ENCODE data around the gene GATAD2A.
A peak's percentile ranks its signal among the peaks of the same experiment; 100 is the strongest.
"Not testable (repeated sequence)": the region's sequence is repeated elsewhere in the genome, so short reads cannot be mapped to it uniquely, and the experiment has no call there.

The GATAD2A gene

DNA sequence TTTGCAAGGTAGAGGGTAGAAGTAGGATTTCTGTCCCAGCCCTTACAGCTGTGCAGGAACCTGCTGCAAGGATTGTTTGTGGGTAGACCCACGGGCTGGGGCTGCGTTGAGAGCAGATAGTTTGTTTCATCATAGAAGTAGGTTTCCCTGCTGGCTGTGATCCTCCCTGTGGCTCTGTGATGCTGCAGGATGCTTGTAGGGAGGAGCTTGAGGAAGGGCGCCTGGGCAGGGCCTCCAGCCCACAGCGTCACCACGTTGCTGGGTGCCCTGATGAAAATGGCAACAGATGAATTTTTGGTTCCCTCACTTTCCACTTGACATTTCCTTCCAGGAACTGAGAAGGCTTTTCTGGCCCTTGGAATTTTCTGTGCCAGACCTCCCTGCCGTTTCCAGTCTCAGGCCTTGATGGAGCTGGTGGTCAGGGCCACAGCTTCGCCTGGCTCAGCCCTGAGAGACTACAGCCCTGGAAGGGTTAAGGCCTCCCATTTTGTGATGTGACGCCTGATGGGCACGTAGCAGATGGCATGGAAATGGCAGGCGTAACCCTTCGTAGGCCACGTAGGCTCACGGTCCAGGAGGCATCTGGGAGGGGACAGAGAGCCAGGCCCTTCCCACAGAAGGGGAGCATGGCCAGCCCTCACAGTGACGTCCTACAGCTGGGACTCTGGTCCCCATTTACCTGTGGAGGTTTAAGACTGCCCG lies 42.2 kb downstream of the GATAD2A start:
- DNase-seq = no peak

DNA sequence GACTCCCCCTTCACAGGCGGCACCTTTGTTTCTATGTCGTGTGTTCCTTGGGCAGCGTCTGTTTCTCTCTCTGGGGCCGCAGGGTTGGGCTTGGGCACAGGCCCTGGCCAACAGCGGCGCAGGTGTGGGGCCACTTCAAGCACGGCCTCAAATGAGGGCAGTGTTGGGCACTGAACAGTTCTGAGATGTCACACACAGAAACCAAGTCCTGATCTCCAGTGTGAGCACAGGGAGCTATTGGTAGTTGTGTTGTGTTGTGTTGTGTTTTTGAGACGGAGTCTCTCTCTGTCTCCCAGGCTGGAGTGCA lies 42.7 kb downstream of the GATAD2A start:
- no peak for DNase-seq

DNA sequence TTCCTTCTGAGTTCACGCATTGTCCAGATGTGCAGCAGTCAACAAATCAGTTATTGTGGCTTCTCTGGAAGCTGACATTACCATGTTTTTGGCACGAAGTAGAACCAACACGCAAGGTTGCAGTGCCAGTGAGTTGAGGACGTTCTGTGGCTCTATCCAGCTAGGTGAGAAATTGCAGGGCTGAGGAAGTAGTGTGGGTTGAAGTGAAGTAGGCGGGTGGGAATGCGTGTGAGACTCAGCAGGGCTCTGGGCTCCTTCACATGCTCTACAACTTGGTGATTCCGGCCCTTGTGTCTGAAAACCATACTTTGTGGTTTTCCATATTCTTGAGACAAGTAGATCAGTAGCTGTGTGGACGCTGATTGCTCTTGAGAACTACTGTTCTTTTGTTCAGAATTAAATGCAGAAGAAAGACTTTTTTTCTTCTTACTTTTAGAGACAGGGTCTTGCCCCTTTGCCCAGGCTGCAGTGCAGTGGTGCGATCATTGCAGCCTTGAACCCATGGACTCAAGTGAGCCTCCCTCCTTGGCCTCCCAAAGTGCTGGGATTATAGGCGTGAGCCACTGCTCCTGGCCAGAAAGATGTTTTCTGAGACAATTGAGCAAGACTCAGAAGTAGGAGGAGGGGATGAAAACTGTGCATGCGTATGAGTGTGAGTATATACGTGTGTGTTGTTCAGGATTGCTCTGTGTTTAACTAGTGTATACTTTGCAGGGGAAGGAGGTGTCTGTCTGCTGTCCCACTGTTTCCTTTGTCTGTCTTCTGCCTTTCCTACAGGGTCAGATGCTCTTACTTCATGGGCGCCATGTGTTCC lies 46.2 kb downstream of the GATAD2A start:
- DNase-seq = no peak

DNA sequence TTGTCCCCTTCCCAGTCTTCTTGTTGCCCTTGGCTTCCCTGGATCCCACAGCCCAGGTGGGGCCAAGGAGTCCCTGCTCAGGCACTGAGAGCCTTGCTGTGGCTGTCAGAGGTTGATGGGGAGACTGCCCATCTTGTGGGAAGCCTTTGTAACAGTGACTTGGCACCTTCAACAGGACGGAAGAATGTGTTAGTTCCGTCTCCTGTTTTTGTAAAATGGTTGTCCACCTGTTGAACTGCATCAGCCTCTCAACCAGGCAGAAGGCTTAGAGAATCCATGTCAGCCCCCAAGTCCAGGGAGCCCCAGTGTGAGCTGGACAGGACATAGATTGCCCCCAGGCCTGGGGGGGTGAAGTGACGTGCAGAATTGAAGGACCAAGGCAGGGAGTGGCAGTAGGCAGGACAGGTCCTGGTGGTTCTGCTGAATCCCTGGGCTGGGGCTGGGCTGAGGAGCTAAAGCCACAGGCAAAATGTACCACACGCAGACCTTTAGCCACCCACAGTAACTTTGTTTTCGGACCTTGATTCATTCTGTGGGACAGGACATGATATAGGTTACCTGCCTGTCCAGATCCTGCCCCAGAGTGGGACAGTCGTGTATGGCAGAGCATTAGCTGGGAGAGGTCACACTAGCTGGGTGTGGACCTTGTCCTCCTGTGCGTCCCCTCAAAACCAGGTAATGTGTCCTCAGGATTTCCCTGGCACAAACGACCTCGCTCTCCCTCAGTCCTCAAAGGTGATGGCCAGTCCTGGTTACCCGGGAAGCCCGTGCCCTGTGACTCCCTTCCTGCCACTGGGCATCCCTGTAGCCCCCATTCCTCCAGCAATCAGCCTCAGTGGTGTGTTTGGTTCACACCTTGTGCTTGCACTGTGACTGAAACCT lies 47.0 kb downstream of the GATAD2A start:
- DNase-seq = no peak

DNA sequence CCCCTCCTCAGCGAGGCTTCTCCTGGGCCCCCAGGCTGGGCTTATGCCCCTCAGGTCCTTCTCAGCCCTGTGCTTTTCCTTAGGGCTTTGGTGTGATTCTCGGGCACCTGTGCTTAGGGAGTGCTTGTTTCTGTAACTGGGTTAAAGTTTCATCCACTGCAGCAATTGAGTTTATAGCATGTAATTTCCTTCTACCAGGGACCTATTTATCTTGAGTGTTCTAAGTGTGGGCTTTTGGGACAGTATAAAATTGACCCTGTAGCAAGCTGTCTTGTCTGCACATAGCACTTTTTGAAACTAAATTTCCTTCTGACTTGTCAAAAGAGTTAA lies 47.6 kb downstream of the GATAD2A start:
- DNase-seq = no peak

GRCh38 chr19:19455166-19455919 lies 49.9 kb downstream of the GATAD2A start:
- not testable (repeated sequence) for DNase-seq

GRCh38 chr19:19457671-19458070 lies 52.2 kb downstream of the GATAD2A start:
- DNase-seq = no peak

DNA sequence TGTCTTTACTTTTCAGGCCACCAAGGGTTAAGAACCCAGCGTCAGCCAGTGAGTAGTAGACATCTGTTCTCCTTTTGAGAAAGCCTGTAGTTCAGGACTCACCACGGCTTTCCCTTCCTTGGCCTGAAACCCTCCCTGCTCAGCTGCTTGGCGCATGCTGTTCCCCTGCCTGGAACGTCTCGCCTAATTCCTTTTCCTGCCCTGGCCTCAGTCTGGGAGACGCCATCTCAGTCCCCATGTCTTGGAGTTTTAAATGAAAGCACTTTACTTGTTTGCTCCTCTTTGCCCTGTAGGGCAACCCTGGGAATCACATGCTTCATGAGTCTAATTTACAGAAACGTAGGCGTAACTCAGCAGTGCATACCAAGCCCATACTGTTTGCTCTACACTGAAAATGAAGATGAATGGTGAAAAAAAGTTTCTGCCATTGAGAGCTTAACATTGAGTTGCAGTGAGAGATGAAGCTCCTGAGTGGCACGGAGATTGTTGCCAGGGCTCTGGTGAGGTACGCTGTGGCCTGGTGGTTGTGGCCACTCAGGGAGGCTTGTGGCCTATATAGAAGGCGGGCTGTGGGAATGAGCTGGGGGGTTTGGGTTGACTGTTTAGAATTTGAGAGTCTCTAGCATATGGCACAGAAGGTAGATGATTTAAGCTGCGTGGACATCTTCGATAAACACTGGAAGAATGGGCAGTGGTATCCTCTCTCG lies 52.8 kb downstream of the GATAD2A start:
- DNase-seq = no peak

GRCh38 chr19:19459073-19459472 lies 53.6 kb downstream of the GATAD2A start:
- DNase-seq = peak; percentile 56

- DNase-seq = peak; percentile 79
Observed at GRCh38 chr19:19459707-19460251, 54.3 kb downstream of the GATAD2A start.

DNA sequence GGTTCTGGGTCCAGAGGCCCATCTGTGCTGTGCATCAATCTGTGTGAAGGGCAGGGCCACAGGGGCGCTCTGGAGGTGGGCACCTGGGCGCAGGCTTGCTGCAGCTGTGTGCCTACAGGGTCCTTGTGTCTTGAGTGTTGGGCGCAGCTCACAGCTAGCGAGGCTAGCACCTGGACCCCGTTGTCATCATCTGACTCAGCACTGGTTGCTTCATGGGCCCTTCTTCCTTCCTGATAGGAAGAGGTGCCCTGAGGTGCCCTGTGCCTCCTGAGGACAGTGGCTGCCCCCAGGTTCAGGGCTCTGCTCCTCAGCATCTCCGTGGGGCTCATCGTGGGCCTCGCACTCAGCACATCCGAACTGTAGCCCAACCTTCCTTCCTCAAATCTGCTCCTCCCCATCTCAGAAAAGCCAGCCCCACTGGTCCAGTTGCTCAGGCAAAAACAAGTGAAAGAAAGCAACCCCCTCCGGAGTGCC lies 54.8 kb downstream of the GATAD2A start:
- DNase-seq = peak; percentile 30

DNA sequence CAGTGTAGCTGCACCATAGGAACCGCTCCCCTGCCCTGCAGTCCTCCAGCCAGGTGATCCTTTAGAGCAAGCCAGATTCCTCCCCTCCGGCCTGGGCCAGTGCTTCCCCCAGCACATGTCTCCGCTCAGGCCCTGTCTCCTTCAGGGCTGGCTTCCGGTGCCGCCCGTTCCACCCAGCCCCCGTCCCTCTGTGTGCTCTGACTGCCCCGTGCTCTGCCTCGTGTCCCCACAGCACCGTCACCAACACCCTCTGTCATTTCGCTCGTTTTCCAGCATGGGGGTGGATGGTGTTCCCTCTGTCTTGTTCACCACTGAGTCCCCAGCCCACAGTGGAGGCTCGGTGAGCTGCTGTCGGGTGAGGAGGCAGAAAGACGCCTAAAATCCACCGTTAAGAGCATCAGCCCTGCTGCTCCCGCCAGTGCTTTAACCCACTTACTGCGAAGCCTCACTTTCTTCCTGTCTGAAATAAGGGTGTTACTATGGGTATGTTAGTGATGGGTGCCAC lies 55.3 kb downstream of the GATAD2A start:
- DNase-seq = peak; percentile 12

DNA sequence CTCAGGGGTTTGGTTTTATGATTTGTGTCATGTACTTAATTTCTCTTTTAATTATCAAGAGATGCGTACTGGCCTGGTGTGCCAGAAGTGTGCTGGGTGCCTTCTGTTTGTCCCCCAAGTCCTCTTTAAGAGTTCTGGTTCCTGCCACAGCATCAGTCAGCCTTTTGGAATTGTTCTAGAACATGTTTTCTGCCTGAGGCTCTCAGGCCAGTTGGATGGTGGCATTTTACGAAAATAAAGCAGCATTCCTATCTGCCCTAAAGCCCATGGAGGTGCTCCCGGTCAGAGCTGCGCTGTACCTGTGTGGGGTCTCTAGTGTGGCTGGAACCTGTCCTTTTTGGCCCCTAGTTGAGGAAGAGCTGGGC lies 55.8 kb downstream of the GATAD2A start:
- DNase-seq = no peak

- DNase-seq = peak; percentile 13
Observed at GRCh38 chr19:19461671-19462622, 56.5 kb downstream of the GATAD2A start.

GRCh38 chr19:19463348-19464117 lies 58.1 kb downstream of the GATAD2A start:
- peak; percentile 54 for DNase-seq

DNA sequence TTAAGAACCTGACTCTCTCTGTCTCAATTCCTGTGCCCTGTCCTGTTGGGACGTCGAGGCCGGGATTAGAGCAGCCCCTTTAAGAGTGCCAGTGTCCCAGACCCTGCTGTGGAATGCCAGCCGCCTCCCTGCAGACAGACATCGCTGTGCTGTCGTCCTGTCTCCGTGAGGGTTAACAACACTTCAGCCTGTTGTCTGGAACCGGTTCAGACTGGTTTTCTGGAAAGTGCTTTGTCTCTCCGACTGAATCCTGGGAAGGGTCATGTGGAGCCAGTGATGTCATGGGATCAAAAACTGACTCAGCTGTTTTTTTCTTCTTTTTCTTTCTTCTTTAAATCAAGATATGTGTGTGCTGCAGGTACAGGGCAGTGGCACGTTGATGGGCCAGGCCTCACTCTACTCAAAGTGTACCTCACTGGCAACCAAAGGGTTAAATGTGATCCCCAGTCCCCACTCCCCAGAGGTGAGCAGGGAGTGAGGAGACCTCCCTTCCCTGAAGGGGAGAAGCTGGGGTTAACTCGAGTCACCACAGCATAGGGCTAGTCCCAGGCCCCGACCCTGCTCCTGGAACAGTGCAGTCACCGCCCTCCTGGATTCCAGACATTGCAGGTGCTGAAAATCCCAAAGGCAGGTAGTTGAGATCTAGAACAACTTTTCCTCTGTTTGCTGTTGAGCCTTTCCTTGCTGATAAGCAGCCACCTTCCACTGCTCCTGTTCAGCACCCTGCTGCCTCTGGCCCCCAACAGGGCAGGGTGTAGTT lies 59.0 kb downstream of the GATAD2A start:
- no peak for DNase-seq

DNA sequence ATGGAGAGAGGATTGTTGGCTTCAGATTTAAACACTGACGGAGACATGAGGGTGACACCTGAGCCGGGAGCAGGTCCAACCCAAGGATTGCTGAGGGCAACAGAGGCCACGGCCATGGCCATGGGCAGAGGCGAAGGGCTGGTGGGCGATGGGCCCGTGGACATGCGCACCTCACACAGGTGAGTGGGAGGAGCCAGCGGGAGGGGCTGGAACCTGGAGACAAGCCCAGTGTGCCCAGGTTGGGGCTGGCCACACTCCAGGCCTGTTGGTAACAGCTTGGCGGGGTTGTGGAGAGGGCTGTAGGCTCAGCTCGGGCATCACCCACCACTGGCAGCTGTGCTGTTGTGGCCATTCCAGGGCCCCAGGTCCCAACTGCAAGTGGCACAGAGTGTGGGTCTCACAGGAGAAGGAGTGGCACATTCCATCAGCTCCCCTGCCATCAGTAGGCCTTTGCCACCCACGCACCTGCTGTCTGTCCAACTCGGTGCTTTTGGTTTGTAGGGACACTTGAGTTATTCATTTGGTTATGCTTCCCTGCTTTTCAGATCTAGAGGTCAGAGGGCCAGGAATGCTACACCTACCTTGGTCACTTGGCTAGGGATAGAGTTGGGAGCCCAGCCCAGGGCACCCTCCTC lies 60.1 kb downstream of the GATAD2A start:
- DNase-seq = no peak

- DNase-seq = no peak
Observed at GRCh38 chr19:19466201-19466600, 60.7 kb downstream of the GATAD2A start.

All from HCEC 1CT (cell line).